Right lobe of liver (tissue), 4 donors: ENCODE data around the gene CDX1.

Experiments used
- POLR2A ChIP-seq: fragments of 450-650 bp; IDR thresholded peaks from one replicate; pipeline ENCODE4 v1.6.1; 2017; ENCODE audit warnings: antibody characterized with exemption, mild to moderate bottlenecking
- TF ChIP-seq, protein P1 (sequence below), 4 donors: fragments of 200-600 bp in 3 of 4; fragments of 450-650 bp in 1 of 4; IDR thresholded peaks; one replicate each; pipeline versions ENCODE4 v1.5.1 to v1.8.0; 2016 to 2022; ENCODE audit warnings: antibody characterized with exemption in 4 of 4, mild to moderate bottlenecking in 2 of 4
- donor health status: DM: no; HTN: no; CAD: no.
- donor health status: DM: no; HTN: no; CAD: no.
- donor health status: DM: no; HTN: yes; CAD: no.

- TF ChIP-seq, protein P1, sequence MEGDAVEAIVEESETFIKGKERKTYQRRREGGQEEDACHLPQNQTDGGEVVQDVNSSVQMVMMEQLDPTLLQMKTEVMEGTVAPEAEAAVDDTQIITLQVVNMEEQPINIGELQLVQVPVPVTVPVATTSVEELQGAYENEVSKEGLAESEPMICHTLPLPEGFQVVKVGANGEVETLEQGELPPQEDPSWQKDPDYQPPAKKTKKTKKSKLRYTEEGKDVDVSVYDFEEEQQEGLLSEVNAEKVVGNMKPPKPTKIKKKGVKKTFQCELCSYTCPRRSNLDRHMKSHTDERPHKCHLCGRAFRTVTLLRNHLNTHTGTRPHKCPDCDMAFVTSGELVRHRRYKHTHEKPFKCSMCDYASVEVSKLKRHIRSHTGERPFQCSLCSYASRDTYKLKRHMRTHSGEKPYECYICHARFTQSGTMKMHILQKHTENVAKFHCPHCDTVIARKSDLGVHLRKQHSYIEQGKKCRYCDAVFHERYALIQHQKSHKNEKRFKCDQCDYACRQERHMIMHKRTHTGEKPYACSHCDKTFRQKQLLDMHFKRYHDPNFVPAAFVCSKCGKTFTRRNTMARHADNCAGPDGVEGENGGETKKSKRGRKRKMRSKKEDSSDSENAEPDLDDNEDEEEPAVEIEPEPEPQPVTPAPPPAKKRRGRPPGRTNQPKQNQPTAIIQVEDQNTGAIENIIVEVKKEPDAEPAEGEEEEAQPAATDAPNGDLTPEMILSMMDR (IDR thresholded peaks at IDR 0.05): no peak
- no peak for TF ChIP-seq POLR2A
Measured at GRCh38 chr5:150147670-150148069, 18.9 kb upstream of the CDX1 start.
